Upper lobe of left lung (tissue), 6 donors: ENCODE results near the gene WNK2. TPM values are rescaled to one million over a fixed set of nuclear protein-coding genes. Genes with fewer than 3 reads are reported as not detected.
"Not testable (repeated sequence)": the region's sequence is repeated elsewhere in the genome, so short reads cannot be mapped to it uniquely, and the experiment has no call there.

ENCODE experiments used
- ATAC-seq, 2 donors: fragments of 200-7000 bp; cut with Tn5 transposase; one replicate each; pipeline ENCODE4 v1.9.1; 2022; ENCODE audit warnings: mild to moderate bottlenecking in 2 of 2, moderate library complexity in 2 of 2; ENCODE audit not compliant: low FRiP score in 2 of 2
- DNase-seq, 2 donors: peaks; one replicate each; pipeline ENCODE4 v3.0.0-alpha.2; 2019 to 2020
- H3K27ac ChIP-seq, 4 donors: fragments of 200-600 bp; sonication (generic); one replicate each; pipeline ENCODE4 v1.5.1; 2016 to 2019
- H3K27me3 ChIP-seq, 4 donors: fragments of 200-600 bp; sonication (generic); one replicate each; pipeline ENCODE4 v1.5.1; 2017 to 2019
- H3K36me3 ChIP-seq, 4 donors: fragments of 200-600 bp; sonication (generic); one replicate each; pipeline ENCODE4 v1.5.1; 2016 to 2019
- H3K4me1 ChIP-seq, 4 donors: fragments of 200-600 bp; sonication (generic); one replicate each; pipeline ENCODE4 v1.5.1; 2018 to 2019
- H3K4me3 ChIP-seq, 4 donors: fragments of 200-600 bp; sonication (generic); one replicate each; pipeline ENCODE4 v1.5.1; 2017 to 2019; ENCODE audit warnings: mild to moderate bottlenecking in 2 of 4, moderate library complexity in 1 of 4
- H3K9me3 ChIP-seq, 4 donors: fragments of 200-600 bp; sonication (generic); one replicate each; pipeline ENCODE4 v1.5.1; 2018 to 2019
- CTCF ChIP-seq, 6 experiments: fragments of 450-650 bp in 4 of 6; fragments of 200-600 bp in 2 of 6; sonication (generic) in 2 of 6; IDR thresholded peaks; one replicate each; pipeline ENCODE4 v1.5.1; 2016 to 2019; ENCODE audit warnings: antibody characterized with exemption in 6 of 6
- EP300 ChIP-seq, 4 donors: sonication (generic); formaldehyde crosslinking; IDR thresholded peaks; one replicate each; pipeline ENCODE4 v1.5.1; 2017; ENCODE audit warnings: antibody characterized with exemption in 4 of 4, control low read depth in 2 of 4
- POLR2A ChIP-seq, 4 donors: fragments of 450-650 bp; IDR thresholded peaks; one replicate each; pipeline ENCODE4 v1.5.1; 2016 to 2017; ENCODE audit warnings: antibody characterized with exemption in 4 of 4, mild to moderate bottlenecking in 2 of 4
- POLR2AphosphoS5 ChIP-seq, 2 donors: sonication (generic); formaldehyde crosslinking; IDR thresholded peaks; one replicate each; pipeline ENCODE4 v1.5.1; 2017; ENCODE audit warnings: antibody characterized with exemption in 2 of 2
- WGBS, 2 donors: methylation state at CpG; one replicate each; pipeline ENCODE4 v1.1.5; 2017 to 2018; 5-methylcytosine and 5-hydroxymethylcytosine counted together
- total RNA-seq, 6 donors: library from RNA; depleted of rRNA in 4 of 6; stranded (reverse); fragments of >200 nt in 4 of 6; gene quantifications; one replicate each; pipeline versions ENCODE4 v1.1.0 to v1.2.1, GENCODE V29; 2016 to 2021
- donor health status: DM: no; HTN: no; CAD: no; lungs with moderate emphysema.
- donor health status: DM: no; HTN: yes; CAD: no; lungs with severe emphysema.

Gene WNK2
- total RNA-seq, 6 donors from 2014 or later = 1.1 to 11.5 (median 7.3) TPM

DNA sequence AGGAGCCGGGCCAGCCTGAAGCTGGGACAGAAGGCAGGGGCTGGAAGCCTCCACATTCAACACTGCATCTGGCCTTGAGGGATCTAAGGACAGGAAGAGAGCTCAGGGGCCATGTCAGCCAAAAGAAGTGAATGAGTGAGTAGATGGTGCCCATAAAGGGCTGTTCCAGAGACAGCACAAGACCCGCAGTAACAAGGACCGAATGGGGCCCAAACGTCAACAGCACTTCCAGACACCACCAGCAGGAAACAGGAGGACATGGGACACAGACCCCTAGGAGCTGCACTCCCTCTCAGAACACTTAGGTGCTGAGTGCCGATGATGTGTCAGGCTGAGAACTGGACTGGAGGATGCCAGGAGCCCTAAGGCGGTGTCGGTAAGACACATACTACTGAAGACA, 152.8 kb downstream of the WNK2 start:
- no peak for ATAC-seq
- H3K4me3 ChIP-seq = no peak overlapping the region
- H3K27ac ChIP-seq = no peak overlapping the region
- peaks cover 0 to 13% (median 9%) of the 10 kb centered on the region in 4 donors for H3K9me3 ChIP-seq
- no peaks in the 10 kb centered on the region for H3K36me3 ChIP-seq
- H3K27me3 ChIP-seq = no peaks in the 10 kb centered on the region
- WGBS, 2 donors = 70 to 87% methylated on average over 7 of the region's 7 CpGs
- TF ChIP-seq POLR2AphosphoS5 (IDR thresholded peaks at IDR 0.05) (no peak), POLR2A (IDR thresholded peaks at IDR 0.05) (no peak), CTCF (IDR thresholded peaks at IDR 0.05) (no peak), EP300 (IDR thresholded peaks at IDR 0.05) (no peak)
- no peak for DNase-seq
- H3K4me1 ChIP-seq = no peaks in the 10 kb centered on the region

DNA sequence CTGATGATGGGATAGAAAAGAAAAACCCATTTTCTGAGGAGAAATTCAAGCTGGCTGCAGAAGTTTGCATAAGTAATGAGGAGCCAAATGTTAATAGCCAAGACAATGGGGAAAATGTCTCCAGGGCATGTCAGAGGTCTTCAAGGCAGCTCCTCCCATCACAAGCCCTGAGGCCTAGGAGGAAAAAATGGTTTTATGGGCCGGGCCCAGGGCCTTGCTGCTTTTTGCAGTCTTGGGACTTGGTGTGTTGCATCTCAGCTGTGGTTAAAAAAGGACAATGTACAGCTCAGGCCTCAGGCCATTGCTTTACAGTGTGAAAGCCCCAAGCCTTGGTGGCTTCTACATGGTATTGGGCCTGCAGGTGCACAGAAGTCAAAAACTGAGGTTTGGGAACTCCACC, 154.3 kb downstream of the WNK2 start:
- 69 to 100% methylated on average over 1 of the region's 1 CpG for WGBS, 2 donors
- H3K36me3 ChIP-seq, H3K27me3 ChIP-seq, H3K4me1 ChIP-seq, ATAC-seq, H3K27ac ChIP-seq, DNase-seq, H3K4me3 ChIP-seq: not testable (repeated sequence)
- peaks cover 0 to 13% (median 9%) of the 10 kb centered on the region in 4 donors for H3K9me3 ChIP-seq

DNA sequence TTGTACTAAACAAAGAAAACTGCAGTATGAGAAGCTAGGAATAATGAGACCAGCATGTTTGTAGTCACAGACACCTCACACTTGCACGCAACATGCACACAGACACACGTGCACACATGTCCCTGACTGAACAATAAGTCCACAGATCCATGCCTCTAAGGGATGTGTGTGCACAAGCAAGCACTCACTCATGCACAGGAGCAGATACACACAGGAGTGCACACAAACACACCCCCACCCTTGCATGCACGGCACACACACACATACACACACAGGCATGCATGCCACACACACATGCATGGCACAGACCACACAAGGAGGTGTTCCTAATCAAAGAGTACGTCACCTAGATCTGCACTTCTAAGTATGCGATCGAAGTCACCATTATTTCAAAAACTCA, 156.2 kb downstream of the WNK2 start:
- TF ChIP-seq EP300 (IDR thresholded peaks at IDR 0.05) (no peak), POLR2AphosphoS5 (IDR thresholded peaks at IDR 0.05) (no peak), CTCF (IDR thresholded peaks at IDR 0.05) (no peak), POLR2A (IDR thresholded peaks at IDR 0.05) (no peak)
- Histone ChIP-seq H3K36me3 (no peaks in the 10 kb centered on the region), H3K27ac (no peak overlapping the region), H3K27me3 (no peaks in the 10 kb centered on the region), H3K9me3 (peaks cover 0 to 13% (median 9%) of the 10 kb centered on the region in 4 donors), H3K4me3 (no peak overlapping the region), H3K4me1 (no peaks in the 10 kb centered on the region)
- WGBS, 2 donors = 93 to 97% methylated on average over 6 of the region's 6 CpGs
- DNase-seq = no peak
- ATAC-seq = no peak

- not testable (repeated sequence) for H3K4me3 ChIP-seq, ATAC-seq, H3K27ac ChIP-seq, H3K27me3 ChIP-seq, DNase-seq, H3K36me3 ChIP-seq
- WGBS, 2 donors = 73 to 88% methylated on average over 5 of the region's 5 CpGs
- Histone ChIP-seq H3K4me1 (peaks cover 4 to 11% (median 10%) of the 10 kb centered on the region in 4 donors), H3K9me3 (peaks cover 0 to 13% (median 9%) of the 10 kb centered on the region in 4 donors)
Observed at GRCh38 chr9:93341820-93342219, 157.9 kb downstream of the WNK2 start.

- Histone ChIP-seq H3K4me1 (peaks cover 4 to 11% (median 10%) of the 10 kb centered on the region in 4 donors), H3K9me3 (peaks cover 0 to 12% (median 9%) of the 10 kb centered on the region in 4 donors)
- H3K27ac ChIP-seq, H3K36me3 ChIP-seq, H3K4me3 ChIP-seq, H3K27me3 ChIP-seq: not testable (repeated sequence)
- 64 to 69% methylated on average over 11 of the region's 11 CpGs for WGBS, 2 donors
- DNase-seq = peak; percentile 72 to 77
- peak in 1 of 2 donors; percentile 80 for ATAC-seq
Observed at GRCh38 chr9:93342428-93342827, 158.5 kb downstream of the WNK2 start.

DNA sequence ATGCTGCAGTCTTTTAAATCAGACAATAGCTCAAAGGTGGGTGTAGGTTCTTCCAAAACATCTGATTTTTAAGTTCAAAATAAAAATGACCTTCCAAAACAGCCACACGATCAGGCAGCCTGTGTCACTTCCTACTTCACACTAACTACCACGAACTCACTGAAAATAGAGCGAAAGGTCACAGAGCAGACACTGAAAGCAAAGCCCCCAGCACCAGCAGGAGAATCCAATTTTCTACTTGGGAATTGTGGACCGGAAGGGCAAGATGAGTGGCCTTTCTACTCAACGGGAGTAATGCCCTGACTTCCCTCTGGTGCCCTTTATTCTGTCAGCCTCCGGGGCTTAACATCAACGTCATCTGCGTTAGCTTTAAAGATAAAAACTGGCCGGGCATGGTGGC, 159.7 kb downstream of the WNK2 start:
- no peaks in the 10 kb centered on the region for H3K36me3 ChIP-seq
- no peak for TF ChIP-seq POLR2AphosphoS5 (IDR thresholded peaks at IDR 0.05)
- no peak for TF ChIP-seq CTCF (IDR thresholded peaks at IDR 0.05)
- TF ChIP-seq POLR2A (IDR thresholded peaks at IDR 0.05) = no peak
- TF ChIP-seq EP300 (IDR thresholded peaks at IDR 0.05) = no peak
- H3K9me3 ChIP-seq = peaks cover 0 to 1% (median under 1%) of the 10 kb centered on the region in 4 donors
- H3K27me3 ChIP-seq = peaks cover 0 to 10% (median 2%) of the 10 kb centered on the region in 4 donors
- no peak overlapping the region for H3K27ac ChIP-seq
- ATAC-seq (no peak), DNase-seq (no peak)
- no peak overlapping the region for H3K4me3 ChIP-seq
- H3K4me1 ChIP-seq = peaks cover 4 to 11% (median 10%) of the 10 kb centered on the region in 4 donors
- WGBS, 2 donors = 75 to 81% methylated on average over 9 of the region's 9 CpGs
